Embryonic facial prominence (tissue), 1 donor: ENCODE results near the gene TRANK1.
A peak's percentile ranks its signal among the peaks of the same experiment; 100 is the strongest.

Experiments used
- DNase-seq: peaks from one replicate; pipeline ENCODE4 v3.0.0-alpha.2; 2016; ENCODE audit errors: extremely low spot score

TRANK1 gene

GRCh38 chr3:36843065-36844051 lies 101.5 kb downstream of the TRANK1 start:
- no peak for DNase-seq

DNA sequence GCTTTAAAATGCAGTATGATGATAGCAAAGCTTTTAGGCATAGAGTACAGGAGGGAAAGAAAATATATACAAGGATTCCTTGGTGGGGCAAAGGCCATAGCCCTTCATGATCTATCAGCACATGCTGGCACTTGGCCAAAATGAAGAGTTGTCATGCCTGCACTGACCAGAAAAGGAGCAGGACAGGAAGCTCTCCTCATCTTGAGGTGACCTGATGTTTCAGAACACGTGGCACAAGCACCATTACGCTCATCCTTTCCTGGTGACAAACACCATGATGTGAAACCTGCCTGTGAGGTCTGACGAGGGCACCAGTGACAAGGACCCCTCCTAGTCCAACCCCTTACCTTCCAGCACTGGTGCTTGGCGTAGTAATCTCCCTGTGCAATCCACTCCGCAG lies 102.6 kb downstream of the TRANK1 start:
- DNase-seq = no peak

DNA sequence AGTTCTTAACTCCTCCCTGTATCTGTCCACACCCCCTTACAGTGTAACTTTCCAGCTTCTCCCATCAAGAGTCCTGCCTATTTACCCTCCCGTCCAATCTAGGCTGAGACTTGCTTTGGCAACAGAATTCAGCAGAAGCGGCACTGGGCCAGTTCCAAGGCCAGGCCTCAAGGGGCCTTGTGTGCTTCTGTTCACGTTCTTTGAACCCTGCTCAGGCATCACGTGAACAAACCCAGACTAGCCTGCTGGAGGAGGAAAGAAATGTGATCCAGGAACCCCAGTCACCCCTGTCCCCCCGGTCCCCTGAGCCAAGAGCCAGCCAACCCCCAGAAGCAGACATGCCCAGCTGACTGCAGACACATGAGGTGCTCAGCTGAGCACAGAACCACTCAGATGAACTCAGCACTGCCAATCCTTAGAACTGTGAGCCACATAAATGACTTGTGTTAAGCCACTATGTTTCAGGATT lies 104.4 kb downstream of the TRANK1 start:
- peak; percentile 24 for DNase-seq

GRCh38 chr3:36837089-36837488 lies 107.8 kb downstream of the TRANK1 start:
- DNase-seq = no peak

- DNase-seq = no peak
Observed at GRCh38 chr3:36833160-36833814, 111.6 kb downstream of the TRANK1 start.

- DNase-seq = no peak
Observed at GRCh38 chr3:36832406-36832805, 112.4 kb downstream of the TRANK1 start.

GRCh38 chr3:36827133-36827532 lies 117.7 kb downstream of the TRANK1 start:
- no peak for DNase-seq

GRCh38 chr3:36826240-36826639 lies 118.6 kb downstream of the TRANK1 start:
- no peak for DNase-seq

DNA sequence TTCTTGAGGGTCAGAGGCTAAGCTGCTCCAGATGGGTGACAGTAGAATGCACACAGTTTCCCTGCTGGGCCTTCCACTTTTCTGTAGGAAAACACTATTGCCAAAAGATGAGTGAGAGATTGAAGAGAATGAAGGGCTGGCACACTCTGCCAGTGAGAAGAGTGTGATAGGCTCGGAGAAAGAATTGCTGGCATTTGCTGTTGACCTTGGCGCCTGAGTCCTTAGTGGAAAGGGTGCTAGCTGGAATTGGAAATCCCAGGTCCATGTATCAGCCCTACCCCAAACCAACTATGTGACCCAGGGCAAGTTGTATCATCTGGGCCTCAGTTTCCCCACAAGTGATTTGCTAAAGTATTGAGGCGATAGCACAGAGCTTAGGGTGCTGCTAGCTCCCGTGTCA lies 120.4 kb downstream of the TRANK1 start:
- no peak for DNase-seq

GRCh38 chr3:36823806-36824205 lies 121.0 kb downstream of the TRANK1 start:
- DNase-seq = no peak

- no peak for DNase-seq
Observed at GRCh38 chr3:36820083-36820482, 124.8 kb downstream of the TRANK1 start.

DNA sequence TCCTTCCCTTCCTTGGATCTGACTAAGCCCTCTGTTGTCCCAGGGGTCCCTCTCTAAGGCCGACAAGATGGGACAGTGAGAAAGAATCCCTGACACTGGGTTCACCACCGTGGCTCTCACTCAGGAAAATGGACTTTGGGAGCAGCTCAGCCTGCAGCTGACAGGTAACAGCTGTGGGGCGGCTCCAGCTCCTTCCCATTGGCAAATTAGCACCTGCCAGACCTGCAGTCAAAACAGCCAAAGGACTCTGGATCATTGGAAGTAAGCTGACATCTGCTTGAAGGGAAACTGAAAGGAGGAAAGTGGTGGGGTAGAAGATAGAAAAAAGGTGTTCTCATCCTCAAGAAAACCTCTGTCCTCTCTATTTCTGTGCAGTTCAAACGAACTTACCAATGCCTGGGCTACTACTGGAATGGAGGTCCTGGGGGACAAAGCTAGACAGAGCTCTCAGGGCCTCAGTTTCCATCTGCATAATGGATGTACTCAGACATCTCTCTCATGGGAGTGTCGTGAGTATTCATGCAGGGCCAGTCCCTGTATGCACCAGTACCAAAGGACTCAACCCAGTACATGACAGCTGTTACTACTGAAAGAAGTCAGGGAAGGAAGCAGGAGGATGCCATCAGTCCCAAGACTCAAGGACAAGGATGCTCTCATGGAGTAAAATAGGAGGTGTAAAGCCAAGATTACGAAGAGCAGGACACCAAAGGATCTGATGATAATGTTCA lies 126.9 kb downstream of the TRANK1 start:
- DNase-seq = no peak

DNA sequence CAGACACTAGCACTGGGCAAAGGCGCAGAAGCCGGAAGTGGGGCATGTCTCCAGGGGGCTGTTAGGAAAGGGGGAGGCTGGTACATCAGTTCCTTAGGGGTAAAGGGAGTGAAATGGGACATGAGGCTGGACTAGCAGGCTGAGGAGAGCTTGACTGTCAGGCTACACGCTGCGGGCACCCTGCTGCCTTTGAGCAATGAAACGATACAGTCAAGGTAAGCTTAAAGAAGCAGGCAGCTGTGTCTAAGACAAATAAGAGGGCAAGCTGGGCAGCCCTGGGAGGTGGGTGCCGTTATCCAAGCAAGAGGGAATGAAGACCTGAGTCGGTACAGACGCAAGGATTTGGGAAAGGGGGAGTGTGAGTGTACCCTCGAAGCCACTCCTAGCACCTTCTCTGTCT lies 129.5 kb downstream of the TRANK1 start:
- DNase-seq = no peak

DNA sequence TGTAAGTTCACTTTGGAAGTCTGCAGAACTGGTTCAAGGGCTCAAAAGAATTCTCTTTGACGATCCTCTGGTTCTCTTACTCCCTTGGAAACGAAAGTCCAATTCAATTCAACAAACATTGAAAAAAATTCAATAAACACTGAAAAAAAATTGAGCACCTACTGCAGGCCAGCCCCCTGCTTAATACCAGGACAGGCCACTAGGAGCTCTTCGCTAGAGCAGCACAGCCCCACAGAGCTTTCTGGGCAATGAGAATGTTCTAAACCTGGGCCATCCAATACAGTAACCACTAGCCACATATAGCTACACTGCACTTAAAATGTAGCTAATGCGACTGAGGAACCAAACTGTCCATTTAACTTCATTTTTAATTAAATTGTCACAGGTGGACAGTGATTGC lies 130.1 kb downstream of the TRANK1 start:
- DNase-seq = no peak

DNA sequence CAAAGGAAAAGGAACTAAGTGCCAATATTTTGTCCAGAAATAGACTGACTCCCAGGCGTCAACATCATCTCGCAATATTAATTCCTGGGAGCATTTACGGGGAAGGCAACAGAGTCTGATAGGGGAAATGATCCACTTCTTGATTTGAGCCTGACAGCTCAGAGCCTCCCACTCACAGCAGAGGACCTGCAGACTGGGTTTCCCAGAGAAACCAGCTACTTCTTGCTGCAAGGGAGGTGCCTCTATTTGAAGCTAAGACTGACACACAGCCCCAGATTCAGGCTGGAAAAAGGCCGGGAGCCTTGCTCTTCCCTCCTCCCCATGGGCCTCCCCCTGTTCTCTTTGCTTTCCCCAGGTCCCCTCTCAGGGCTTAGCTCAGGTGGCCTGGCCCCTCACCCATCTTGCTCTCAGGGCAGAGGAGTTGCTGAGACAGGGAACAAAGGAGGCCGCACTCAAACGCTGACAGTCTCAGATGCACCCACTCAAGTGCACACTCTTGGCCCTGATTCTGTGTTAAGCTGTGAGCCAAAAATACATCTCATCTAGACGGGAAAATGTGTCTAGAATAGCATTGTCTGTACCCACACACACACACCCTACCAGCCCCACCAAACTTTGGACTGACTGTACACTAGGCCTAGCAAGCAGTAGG lies 130.7 kb downstream of the TRANK1 start:
- no peak for DNase-seq

DNA sequence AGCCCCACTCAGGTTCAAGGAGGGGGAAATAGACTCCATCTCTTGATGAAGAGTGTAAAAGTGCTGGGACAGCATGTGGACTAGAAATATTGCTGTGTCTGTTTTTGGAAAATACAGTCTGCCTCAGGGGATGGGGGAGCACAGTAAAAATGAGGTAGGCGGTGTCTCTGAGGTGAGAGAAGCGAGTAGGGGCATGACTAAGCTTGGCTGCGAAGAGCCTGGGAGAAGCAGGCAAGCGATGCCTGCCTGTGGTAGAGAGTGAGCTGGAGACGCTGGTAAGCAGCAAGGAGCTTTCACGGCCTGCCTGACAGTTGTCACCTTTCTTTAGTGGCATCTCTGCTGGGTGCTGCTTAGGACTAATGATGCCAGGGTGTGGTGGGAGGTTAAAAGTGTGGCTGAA lies 131.5 kb downstream of the TRANK1 start:
- DNase-seq = no peak

DNA sequence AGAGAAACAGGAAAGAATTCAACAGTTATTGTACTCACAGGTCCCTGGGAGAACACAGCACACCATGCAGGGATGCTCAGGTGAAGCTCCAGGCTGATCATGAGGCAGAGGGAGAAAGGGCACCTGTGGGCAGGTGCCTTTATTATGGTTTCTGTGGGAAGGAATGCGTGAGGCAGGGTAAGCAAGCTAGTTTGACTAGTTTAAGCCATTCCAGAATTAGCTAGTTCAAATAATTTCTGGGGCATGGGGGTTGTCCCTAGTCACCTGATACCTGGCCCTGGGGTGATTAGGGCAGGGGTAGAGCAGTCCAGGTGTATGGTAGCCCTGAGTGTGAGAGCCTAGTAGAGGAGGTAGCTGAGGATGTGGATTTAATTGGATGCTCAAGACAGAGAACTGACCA lies 132.6 kb downstream of the TRANK1 start:
- DNase-seq = no peak

GRCh38 chr3:36811768-36812167 lies 133.1 kb downstream of the TRANK1 start:
- DNase-seq = no peak

GRCh38 chr3:36804295-36805055 lies 140.4 kb downstream of the TRANK1 start:
- no peak for DNase-seq

GRCh38 chr3:36803091-36803791 lies 141.6 kb downstream of the TRANK1 start:
- DNase-seq = no peak
